Astrocyte of the cerebellum (primary cell): ENCODE data around the gene NDC1.

ENCODE experiments used
- DNase-seq: peaks from one replicate; pipeline ENCODE4 v3.0.0-alpha.2; 2011; ENCODE audit warnings: low read depth
- H3K4me3 ChIP-seq: 2 replicates; pipeline ENCODE4 v1.5.1; 2011; ENCODE audit warnings: mild to moderate bottlenecking, low read depth, low read length, moderate library complexity
- CTCF ChIP-seq: IDR thresholded peaks from 2 replicates; pipeline ENCODE4 v1.5.1; 2012; ENCODE audit warnings: low read length, low read depth, moderate library complexity, mild to moderate bottlenecking; ENCODE audit errors: missing control alignments
- in situ Hi-C: cut with HindIII; loops from 2 replicates; pipeline ENCODE4 v1.10.0; 2017; ENCODE audit warnings: low sequenced_read_pairs

NDC1 gene

GRCh38 chr1:53731043-53731600 is 107.0 kb downstream of the NDC1 start:
- DNase-seq, result no peak
- H3K4me3 ChIP-seq, result no peak overlapping the region
- in situ Hi-C loops, result loop anchor here (25.0 kb wide), 1 partner anchor 244 kb away; no protein-coding TSS in a partner anchor
- no peak for TF ChIP-seq CTCF

GRCh38 chr1:53730224-53730865 is 107.8 kb downstream of the NDC1 start:
- in situ Hi-C loops, result loop anchor here (25.0 kb wide), 1 partner anchor 243 kb away; no protein-coding TSS in a partner anchor
- DNase-seq, result no peak
- no peak for TF ChIP-seq CTCF
- no peak overlapping the region for H3K4me3 ChIP-seq

- TF ChIP-seq CTCF, result no peak
- in situ Hi-C loops, result loop anchor here (25.0 kb wide), 1 partner anchor 242 kb away; no protein-coding TSS in a partner anchor
These were observed 108.5 kb downstream of the NDC1 start for GRCh38 chr1:53729456-53730223.

GRCh38 chr1:53728702-53729455 is 109.2 kb downstream of the NDC1 start:
- H3K4me3 ChIP-seq, result no peak overlapping the region
- TF ChIP-seq CTCF, result no peak
- DNase-seq, result no peak
- in situ Hi-C loops, result loop anchor here (25.0 kb wide), 1 partner anchor 242 kb away; no protein-coding TSS in a partner anchor

More at GRCh38 chr1:53729456-53730223, 108.5 kb downstream of the NDC1 start:
- no peak overlapping the region for H3K4me3 ChIP-seq
- DNase-seq, result no peak

GRCh38 chr1:53728196-53728595 is 109.9 kb downstream of the NDC1 start:
- no peak for TF ChIP-seq CTCF
- DNase-seq, result no peak
- in situ Hi-C loops, result loop anchor here (25.0 kb wide), 1 partner anchor 241 kb away; no protein-coding TSS in a partner anchor
- no peak overlapping the region for H3K4me3 ChIP-seq
